NCI-H2107 (cell line): ENCODE data around the gene PPP1R9B.

Experiments
- DNase-seq: peaks from one replicate; lab custom pipeline; 2025; lab: John Stamatoyannopoulos, UW

Gene PPP1R9B

GRCh38 chr17:50172130-50172529 lies 21.7 kb upstream of the PPP1R9B start:
- no peak for DNase-seq

- no peak for DNase-seq
Observed at GRCh38 chr17:50171371-50172071, 21.0 kb upstream of the PPP1R9B start.

- no peak for DNase-seq
Observed at GRCh38 chr17:50170662-50171370, 20.3 kb upstream of the PPP1R9B start.

- no peak for DNase-seq
Observed at GRCh38 chr17:50169881-50170459, 19.5 kb upstream of the PPP1R9B start.

GRCh38 chr17:50169121-50169764 lies 18.8 kb upstream of the PPP1R9B start:
- no peak for DNase-seq

GRCh38 chr17:50168319-50168718 lies 17.8 kb upstream of the PPP1R9B start:
- no peak for DNase-seq

- no peak for DNase-seq
Observed at GRCh38 chr17:50167371-50167770, 16.9 kb upstream of the PPP1R9B start.

GRCh38 chr17:50166518-50167181 lies 16.2 kb upstream of the PPP1R9B start:
- no peak for DNase-seq

GRCh38 chr17:50165867-50166517 lies 15.5 kb upstream of the PPP1R9B start, which contains the start of gene SGCA:
SGCA (plus strand) TSS chr17:50166005; CDS start chr17:50166041, 36 bp downstream.
- DNase-seq, result no peak

GRCh38 chr17:50165466-50165865 lies 15.0 kb upstream of the PPP1R9B start:
- DNase-seq, result no peak

- DNase-seq, result no peak
Observed at GRCh38 chr17:50165066-50165465, 14.6 kb upstream of the PPP1R9B start.

GRCh38 chr17:50164697-50164988 lies 14.2 kb upstream of the PPP1R9B start:
- DNase-seq, result no peak

- DNase-seq, result no peak
Observed at GRCh38 chr17:50163843-50164696, 13.6 kb upstream of the PPP1R9B start.

- no peak for DNase-seq
Observed at GRCh38 chr17:50162466-50163254, 12.2 kb upstream of the PPP1R9B start.

GRCh38 chr17:50161911-50162288 lies 11.4 kb upstream of the PPP1R9B start:
- no peak for DNase-seq

- peak; percentile 73 for DNase-seq
Observed at GRCh38 chr17:50161023-50161910, 10.8 kb upstream of the PPP1R9B start.

- DNase-seq, result no peak
Observed at GRCh38 chr17:50157891-50158290, 7.4 kb upstream of the PPP1R9B start.

GRCh38 chr17:50155115-50155819 lies 4.8 kb upstream of the PPP1R9B start:
- DNase-seq, result no peak
